WTC11 (cell line): ENCODE measurements around the gene CNTNAP2.

Experiments used
- ATF3 ChIP-seq: sonication (generic); formaldehyde crosslinking; conservative IDR thresholded peaks from 2 replicates; pipeline ENCODE4 v1.8.1; 2022; ENCODE audit warnings: mild to moderate bottlenecking, missing genetic modification reagents
- CREB1 ChIP-seq: sonication (generic); formaldehyde crosslinking; IDR thresholded peaks from 2 replicates; pipeline ENCODE4 v1.8.0; 2023; ENCODE audit warnings: mild to moderate bottlenecking, missing genetic modification reagents
- CREM ChIP-seq: sonication (generic); formaldehyde crosslinking; IDR thresholded peaks from 2 replicates; pipeline ENCODE4 v1.8.1; 2022; ENCODE audit warnings: mild to moderate bottlenecking, missing genetic modification reagents, moderate library complexity
- CTCF ChIP-seq: fragments of 200-600 bp; IDR thresholded peaks from 2 replicates; pipeline ENCODE4 v1.8.0; 2022; ENCODE audit warnings: antibody characterized with exemption
- E2F1 ChIP-seq: sonication (generic); formaldehyde crosslinking; IDR thresholded peaks from 2 replicates; pipeline ENCODE4 v1.8.0; 2022; ENCODE audit warnings: mild to moderate bottlenecking, missing genetic modification reagents
- E2F4 ChIP-seq: sonication (generic); formaldehyde crosslinking; IDR thresholded peaks from 2 replicates; pipeline ENCODE4 v1.8.1; 2022; ENCODE audit warnings: low read depth, mild to moderate bottlenecking, moderate library complexity, missing genetic modification reagents, borderline replicate concordance
- JUN ChIP-seq: sonication (generic); formaldehyde crosslinking; IDR thresholded peaks from 2 replicates; pipeline ENCODE4 v1.8.0; 2023; ENCODE audit warnings: mild to moderate bottlenecking, missing genetic modification reagents
- MAX ChIP-seq: sonication (generic); formaldehyde crosslinking; IDR thresholded peaks from 2 replicates; pipeline ENCODE4 v1.8.0; 2022; ENCODE audit warnings: mild to moderate bottlenecking, missing genetic modification reagents
- MLX ChIP-seq: sonication (generic); formaldehyde crosslinking; IDR thresholded peaks from 2 replicates; pipeline ENCODE4 v1.8.1; 2023; ENCODE audit warnings: mild to moderate bottlenecking, missing genetic modification reagents, moderate library complexity
- MXD4 ChIP-seq: fragments of 250-450 bp; sonication (Bioruptor Pico); IDR thresholded peaks from 2 replicates; pipeline ENCODE4 v1.8.0; 2021; ENCODE audit warnings: mild to moderate bottlenecking, moderate library complexity, borderline replicate concordance
- RORB ChIP-seq: fragments of 250-450 bp; sonication (Bioruptor Pico); IDR thresholded peaks from 2 replicates; pipeline ENCODE4 v1.9.0; 2021; ENCODE audit warnings: mild to moderate bottlenecking
- SP1 ChIP-seq: sonication (generic); formaldehyde crosslinking; conservative IDR thresholded peaks from 2 replicates; pipeline ENCODE4 v1.8.1; 2022; ENCODE audit warnings: missing genetic modification reagents
- TEAD4 ChIP-seq: sonication (generic); formaldehyde crosslinking; IDR thresholded peaks from 2 replicates; pipeline ENCODE4 v1.8.0; 2022; ENCODE audit warnings: mild to moderate bottlenecking, missing genetic modification reagents
- ZSCAN18 ChIP-seq: fragments of 250-450 bp; sonication (Bioruptor Pico); IDR thresholded peaks from 2 replicates; pipeline ENCODE4 v2.1.2; 2022; ENCODE audit warnings: mild to moderate bottlenecking, moderate library complexity

- TF ChIP-seq CTCF (no peak), MLX (CRISPR knock-in tag) (no peak), MXD4 (CRISPR knock-in tag) (no peak), ZSCAN18 (CRISPR knock-in tag) (no peak), SP1 (CRISPR knock-in tag) (no peak), CREB1 (CRISPR knock-in tag) (no peak), JUN (CRISPR knock-in tag) (no peak), E2F1 (CRISPR knock-in tag) (no peak), ATF3 (no peak), TEAD4 (CRISPR knock-in tag) (no peak), RORB (no peak), E2F4 (CRISPR knock-in tag) (no peak), CREM (CRISPR knock-in tag) (no peak), MAX (CRISPR knock-in tag) (no peak)
Measured at GRCh38 chr7:146875981-146876380, 759.4 kb downstream of the CNTNAP2 start.
